Fibroblast of the aortic adventitia (primary cell): Measurements from ENCODE around the gene EXT2. TPM values are rescaled to one million over a fixed set of nuclear protein-coding genes. Genes with fewer than 3 reads are reported as not detected.

ENCODE experiments used
- DNase-seq: peaks from one replicate; pipeline ENCODE4 v3.0.0-alpha.2; 2010; ENCODE audit warnings: low read depth
- H3K4me3 ChIP-seq: 2 replicates; pipeline ENCODE4 v1.5.1; 2011; ENCODE audit warnings: low read depth, mild to moderate bottlenecking, control low read depth, low read length, moderate library complexity
- total RNA-seq: library from RNA; depleted of rRNA; stranded (reverse); fragments of >200 nt; gene quantifications from 2 replicates; pipeline ENCODE4 v1.2.3, GENCODE V29; 2012; ENCODE audit warnings: low replicate concordance
- TF ChIP-seq, protein P1 (sequence below): IDR thresholded peaks from 2 replicates; pipeline ENCODE4 v1.5.1; 2011; ENCODE audit warnings: mild to moderate bottlenecking, low read length, control low read depth, inconsistent platforms; ENCODE audit not compliant: insufficient read depth

EXT2 gene
- total RNA-seq, 1 donor: 100 TPM

GRCh38 chr11:44057340-44057739, 38.1 kb upstream of the EXT2 start:
- TF ChIP-seq, protein P1, sequence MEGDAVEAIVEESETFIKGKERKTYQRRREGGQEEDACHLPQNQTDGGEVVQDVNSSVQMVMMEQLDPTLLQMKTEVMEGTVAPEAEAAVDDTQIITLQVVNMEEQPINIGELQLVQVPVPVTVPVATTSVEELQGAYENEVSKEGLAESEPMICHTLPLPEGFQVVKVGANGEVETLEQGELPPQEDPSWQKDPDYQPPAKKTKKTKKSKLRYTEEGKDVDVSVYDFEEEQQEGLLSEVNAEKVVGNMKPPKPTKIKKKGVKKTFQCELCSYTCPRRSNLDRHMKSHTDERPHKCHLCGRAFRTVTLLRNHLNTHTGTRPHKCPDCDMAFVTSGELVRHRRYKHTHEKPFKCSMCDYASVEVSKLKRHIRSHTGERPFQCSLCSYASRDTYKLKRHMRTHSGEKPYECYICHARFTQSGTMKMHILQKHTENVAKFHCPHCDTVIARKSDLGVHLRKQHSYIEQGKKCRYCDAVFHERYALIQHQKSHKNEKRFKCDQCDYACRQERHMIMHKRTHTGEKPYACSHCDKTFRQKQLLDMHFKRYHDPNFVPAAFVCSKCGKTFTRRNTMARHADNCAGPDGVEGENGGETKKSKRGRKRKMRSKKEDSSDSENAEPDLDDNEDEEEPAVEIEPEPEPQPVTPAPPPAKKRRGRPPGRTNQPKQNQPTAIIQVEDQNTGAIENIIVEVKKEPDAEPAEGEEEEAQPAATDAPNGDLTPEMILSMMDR: no peak
- no peak overlapping the region for H3K4me3 ChIP-seq

DNA sequence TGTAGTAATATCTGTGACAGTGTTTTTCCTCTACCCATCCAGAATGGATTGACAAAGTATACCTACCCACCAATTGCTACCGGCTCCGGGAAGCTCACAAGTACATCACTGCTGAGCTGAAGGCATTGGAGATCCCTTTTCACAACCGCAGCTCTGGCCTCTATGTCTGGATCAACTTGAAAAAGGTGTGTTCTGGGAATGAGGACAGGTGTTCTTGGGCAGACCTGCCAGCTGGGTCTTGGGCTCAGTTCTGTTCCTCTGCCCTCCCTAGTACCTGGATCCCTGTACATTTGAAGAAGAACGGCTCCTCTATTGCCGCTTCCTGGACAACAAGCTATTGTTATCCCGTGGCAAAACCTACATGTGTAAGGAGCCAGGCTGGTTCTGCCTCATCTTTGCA, 37.2 kb upstream of the EXT2 start:
- no peak overlapping the region for H3K4me3 ChIP-seq
- no peak for DNase-seq
- TF ChIP-seq, protein P1: no peak

More at GRCh38 chr11:44057340-44057739, 38.1 kb upstream of the EXT2 start:
- no peak for DNase-seq

- H3K4me3 ChIP-seq: no peak overlapping the region
- TF ChIP-seq, protein P1: no peak
- no peak for DNase-seq
Observed at GRCh38 chr11:44065161-44065661, 30.3 kb upstream of the EXT2 start.

- TF ChIP-seq, protein P1: peak; percentile 75
- peak; percentile 95 for DNase-seq
- H3K4me3 ChIP-seq: peak within 1 kb of the TSS; percentile 74
Observed at GRCh38 chr11:44065841-44066731, 29.4 kb upstream of the EXT2 start, which contains the start of gene ACCS. Gene ACCS, plus strand, starts transcription at chr11:44066270. Its CDS starts 1,358 bp downstream, at chr11:44067628.

GRCh38 chr11:44066732-44067141, 28.7 kb upstream of the EXT2 start:
- peak overlapping the region; percentile 74 for H3K4me3 ChIP-seq
- DNase-seq: peak; percentile 80
- TF ChIP-seq, protein P1: no peak

DNA sequence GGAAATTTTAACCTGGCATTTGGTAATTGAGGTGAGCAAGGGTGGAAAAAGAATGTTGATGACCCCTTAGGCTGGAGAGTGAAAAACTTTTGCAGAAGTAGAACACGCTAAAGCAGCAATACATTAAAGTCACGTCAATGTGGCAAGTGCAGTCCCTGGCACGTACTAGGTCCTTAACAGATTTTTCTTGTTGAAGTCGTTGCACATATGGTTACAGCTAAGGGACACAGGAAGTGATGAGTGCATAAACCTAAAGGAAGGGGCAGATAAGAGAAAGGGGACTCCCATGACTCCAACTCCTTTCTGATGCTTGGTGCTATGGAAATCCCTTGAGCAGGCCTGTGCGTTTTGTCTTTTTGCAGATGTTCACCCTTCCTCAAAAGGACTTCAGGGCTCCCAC, 28.2 kb upstream of the EXT2 start:
- peak overlapping the region; percentile 74 for H3K4me3 ChIP-seq
- no peak for DNase-seq
- TF ChIP-seq, protein P1: no peak
